ENCODE data around the gene SUN1. TPM values are rescaled to one million over a fixed set of nuclear protein-coding genes. Genes with fewer than 3 reads are reported as not detected.

Gene SUN1
- total and polyA plus RNA-seq, 8 donors, result 101 to 182 (median 154) TPM

DNA sequence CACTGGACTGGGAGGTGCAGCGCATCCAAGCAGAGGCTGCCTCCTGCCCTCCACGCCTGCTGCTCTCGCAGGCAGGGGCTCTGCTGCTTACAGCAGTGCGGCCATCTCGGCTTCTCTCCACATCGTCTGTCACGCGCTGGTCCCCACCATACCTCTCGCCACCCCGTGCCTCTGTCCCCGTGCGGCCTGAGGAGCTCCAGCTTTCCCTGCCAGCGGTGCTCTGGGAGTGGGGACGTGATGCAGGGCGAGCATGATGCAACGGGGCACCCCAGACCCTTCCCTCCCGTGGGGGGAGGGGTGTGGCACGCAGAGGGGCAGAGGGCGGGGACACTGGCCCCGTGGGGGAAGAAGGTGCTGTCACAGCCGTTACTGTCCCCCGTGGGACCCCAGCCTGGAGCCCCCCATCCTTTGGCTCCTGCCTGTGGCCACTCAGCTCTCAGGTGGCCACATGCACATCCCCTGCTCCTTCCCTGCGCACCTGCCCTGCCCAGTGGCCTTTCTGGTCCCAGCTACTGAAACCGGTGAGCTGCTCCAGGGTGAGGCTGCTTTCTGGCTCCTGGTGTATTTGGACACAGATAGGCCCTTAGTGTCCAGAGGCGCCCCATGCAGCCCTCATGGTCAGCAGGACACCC is 53.1 kb downstream of the SUN1 start:
- DNase-seq (peak in 1 of 4 donors; percentile 69), ATAC-seq (no peak)
- no peak overlapping the region for H3K4me3 ChIP-seq
- no peaks in the 10 kb centered on the region for H3K27me3 ChIP-seq
- no peaks in the 10 kb centered on the region for H3K9me3 ChIP-seq
- H3K4me1 ChIP-seq, result peaks cover 0 to 7% of the 10 kb centered on the region in 2 donors
- no peak overlapping the region for H3K27ac ChIP-seq
- H3K36me3 ChIP-seq, result peaks cover 0 to 43% of the 10 kb centered on the region in 2 donors
- intact Hi-C loops (cut with DNase I), result no loop called here
- TF ChIP-seq, protein P1, sequence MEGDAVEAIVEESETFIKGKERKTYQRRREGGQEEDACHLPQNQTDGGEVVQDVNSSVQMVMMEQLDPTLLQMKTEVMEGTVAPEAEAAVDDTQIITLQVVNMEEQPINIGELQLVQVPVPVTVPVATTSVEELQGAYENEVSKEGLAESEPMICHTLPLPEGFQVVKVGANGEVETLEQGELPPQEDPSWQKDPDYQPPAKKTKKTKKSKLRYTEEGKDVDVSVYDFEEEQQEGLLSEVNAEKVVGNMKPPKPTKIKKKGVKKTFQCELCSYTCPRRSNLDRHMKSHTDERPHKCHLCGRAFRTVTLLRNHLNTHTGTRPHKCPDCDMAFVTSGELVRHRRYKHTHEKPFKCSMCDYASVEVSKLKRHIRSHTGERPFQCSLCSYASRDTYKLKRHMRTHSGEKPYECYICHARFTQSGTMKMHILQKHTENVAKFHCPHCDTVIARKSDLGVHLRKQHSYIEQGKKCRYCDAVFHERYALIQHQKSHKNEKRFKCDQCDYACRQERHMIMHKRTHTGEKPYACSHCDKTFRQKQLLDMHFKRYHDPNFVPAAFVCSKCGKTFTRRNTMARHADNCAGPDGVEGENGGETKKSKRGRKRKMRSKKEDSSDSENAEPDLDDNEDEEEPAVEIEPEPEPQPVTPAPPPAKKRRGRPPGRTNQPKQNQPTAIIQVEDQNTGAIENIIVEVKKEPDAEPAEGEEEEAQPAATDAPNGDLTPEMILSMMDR (IDR thresholded peaks at IDR 0.05), result no peak

DNA sequence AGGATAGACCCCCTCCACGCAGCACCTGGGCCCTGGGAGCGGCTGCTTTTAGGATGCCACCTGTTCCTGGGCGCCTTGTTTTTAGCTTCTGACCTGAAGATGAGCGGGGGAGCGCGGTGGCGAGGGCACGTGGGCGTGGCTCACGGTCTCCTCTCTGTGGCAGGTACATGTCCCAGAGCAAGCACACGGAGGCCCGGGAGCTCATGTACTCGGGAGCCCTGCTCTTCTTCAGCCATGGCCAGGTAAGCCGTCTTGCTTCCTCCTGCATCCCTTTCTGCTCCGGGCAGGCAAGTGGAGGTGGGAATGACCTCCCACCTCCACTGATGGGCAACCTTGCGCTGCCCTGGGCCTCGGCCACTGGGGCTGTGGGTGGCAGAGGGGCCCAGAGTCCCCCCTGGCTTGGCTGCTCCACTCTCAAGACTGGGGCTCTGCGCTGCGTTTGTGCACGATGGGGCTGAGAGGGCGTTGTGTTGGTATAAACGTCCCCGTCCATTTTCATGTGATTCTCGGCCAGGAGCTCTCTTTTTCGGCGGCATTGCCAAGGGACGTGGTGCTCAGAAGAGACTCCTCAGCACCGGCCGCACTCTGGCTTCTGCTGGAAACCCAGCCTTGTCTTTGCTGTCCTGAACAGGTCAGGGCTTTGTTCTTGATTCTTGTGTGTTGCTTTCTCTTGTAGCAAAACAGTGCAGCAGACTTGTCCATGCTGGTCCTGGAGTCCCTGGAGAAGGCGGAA is 53.8 kb downstream of the SUN1 start:
- peaks cover 0 to 7% of the 10 kb centered on the region in 2 donors for H3K4me1 ChIP-seq
- no peak overlapping the region for H3K4me3 ChIP-seq
- ATAC-seq, result no peak
- peak in 1 of 4 donors; percentile 43 for DNase-seq
- H3K36me3 ChIP-seq, result peaks cover 0 to 50% of the 10 kb centered on the region in 2 donors
- intact Hi-C loops (cut with DNase I), result no loop called here
- no peaks in the 10 kb centered on the region for H3K27me3 ChIP-seq
- H3K9me3 ChIP-seq, result no peaks in the 10 kb centered on the region
- TF ChIP-seq, protein P1 (IDR thresholded peaks at IDR 0.05), result no peak
- H3K27ac ChIP-seq, result no peak overlapping the region

DNA sequence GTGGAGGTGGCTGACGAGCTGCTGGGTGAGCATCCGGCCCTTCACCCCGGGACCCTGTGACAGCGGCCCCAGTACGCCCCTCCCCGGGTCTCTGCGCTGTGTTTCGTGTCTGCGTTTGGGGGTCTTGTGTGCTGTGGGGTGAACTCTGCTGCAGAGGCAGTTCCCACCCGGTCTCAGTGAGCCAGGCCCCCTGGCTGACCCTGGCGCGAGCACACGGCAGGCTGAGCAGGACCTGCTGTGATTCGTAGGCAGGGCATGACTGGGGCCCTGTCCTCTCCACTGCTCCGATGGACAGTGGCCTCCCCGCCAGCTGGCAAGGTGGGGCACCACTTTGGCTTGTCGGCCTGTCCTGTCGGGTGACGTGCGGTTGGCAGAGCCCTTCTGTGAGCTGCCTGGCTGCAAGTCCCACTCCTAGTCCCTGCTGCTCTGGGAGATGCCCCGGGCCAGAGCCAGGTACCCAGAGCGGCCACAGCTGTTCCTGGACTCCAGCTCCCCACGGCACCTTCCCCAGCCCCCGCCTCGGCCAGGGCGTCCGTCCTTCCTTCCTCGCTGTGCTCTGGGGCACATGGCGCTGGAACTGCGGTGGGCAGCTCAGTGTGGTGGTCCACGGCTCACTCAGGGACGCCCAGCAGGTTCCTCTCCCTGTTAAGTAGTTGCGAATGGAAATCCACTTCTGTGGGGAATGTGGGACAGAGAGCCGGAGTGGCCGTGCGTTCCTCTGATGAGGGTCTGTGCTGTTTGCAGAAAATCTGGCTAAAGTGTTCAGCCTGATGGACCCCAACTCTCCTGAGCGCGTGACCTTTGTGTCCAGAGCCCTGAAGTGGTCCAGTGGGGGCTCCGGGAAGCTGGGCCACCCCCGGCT is 54.6 kb downstream of the SUN1 start:
- TF ChIP-seq, protein P1 (IDR thresholded peaks at IDR 0.05), result no peak
- Histone ChIP-seq H3K27ac (no peak overlapping the region), H3K36me3 (peaks cover 0 to 58% of the 10 kb centered on the region in 2 donors), H3K9me3 (no peaks in the 10 kb centered on the region), H3K4me3 (no peak overlapping the region), H3K27me3 (no peaks in the 10 kb centered on the region), H3K4me1 (peaks cover 0 to 7% of the 10 kb centered on the region in 2 donors)
- intact Hi-C loops (cut with DNase I), result no loop called here
- no peak for ATAC-seq
- DNase-seq, result peak in 1 of 4 donors; percentile 72

DNA sequence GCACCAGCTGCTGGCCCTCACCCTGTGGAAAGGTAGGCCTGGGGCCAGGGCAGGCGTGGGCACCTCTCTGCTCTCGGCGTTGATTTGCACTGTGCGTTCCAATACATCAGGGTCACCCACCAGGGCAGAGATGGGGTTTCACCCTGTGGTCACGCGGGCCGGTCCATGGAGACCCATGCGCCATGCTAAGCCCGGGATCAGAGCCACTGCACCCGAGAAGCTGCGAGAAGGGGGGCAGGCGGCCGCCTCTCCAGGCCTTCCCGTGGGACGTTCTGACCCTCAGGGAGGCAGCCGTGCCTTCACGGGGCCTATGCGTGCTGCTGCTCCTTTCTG is 55.2 kb downstream of the SUN1 start:
- Histone ChIP-seq H3K4me1 (peaks cover 0 to 1% of the 10 kb centered on the region in 2 donors), H3K27me3 (no peaks in the 10 kb centered on the region), H3K9me3 (no peaks in the 10 kb centered on the region), H3K36me3 (peaks cover 0 to 64% of the 10 kb centered on the region in 2 donors), H3K27ac (no peak overlapping the region), H3K4me3 (no peak overlapping the region)
- DNase-seq (peak in 1 of 4 donors; percentile 71), ATAC-seq (no peak)
- intact Hi-C loops (cut with DNase I), result no loop called here
- TF ChIP-seq, protein P1 (IDR thresholded peaks at IDR 0.05), result no peak
